IMR-90 (cell line): ENCODE results near the gene HIVEP1. TPM values are rescaled to one million over a fixed set of nuclear protein-coding genes. Genes with fewer than 3 reads are reported as not detected.

Experiments used
- ATAC-seq: fragments of 200-7000 bp; cut with Tn5 transposase; 2 replicates; pipeline ENCODE4 v1.9.1; 2020; ENCODE audit warnings: low read depth, mild to moderate bottlenecking, moderate library complexity
- BruUV-seq: library from RNA; stranded (reverse); fragments of 400-500 nt; replicated peaks from 2 replicates; lab custom pipeline; 2021; lab: Mats Ljungman, UMichigan
- CTCF ChIA-PET: fragments of 300-600 bp; formaldehyde crosslinking; extraction: SDS; loops from one replicate; lab custom pipeline; 2021; ENCODE audit warnings: antibody characterized with exemption; lab: Yijun Ruan, JAX
- POLR2A ChIA-PET: fragments of 300-600 bp; sonication (Branson Sonifier 250); formaldehyde crosslinking; loops from one replicate; lab custom pipeline; 2022; ENCODE audit warnings: antibody characterized with exemption; ENCODE audit not compliant: unreplicated experiment; lab: Charles Lee
- DNase-seq: peaks from one replicate; pipeline ENCODE4 v3.0.0; 2013
- H2AFZ ChIP-seq: replicated peaks from 2 replicates; pipeline ENCODE3; 2013; ENCODE audit warnings: low read length, mild to moderate bottlenecking; ENCODE audit not compliant: poor library complexity
- H2AK5ac ChIP-seq: 2 replicates; pipeline ENCODE4 v1.6.1; 2013; ENCODE audit warnings: low read depth, low read length, inconsistent platforms
- H2AK9ac ChIP-seq: replicated peaks from 2 replicates; pipeline ENCODE3; 2013; ENCODE audit warnings: mild to moderate bottlenecking, low read depth, low read length, moderate library complexity; ENCODE audit not compliant: poor library complexity
- H2BK120ac ChIP-seq: 2 replicates; pipeline ENCODE4 v1.6.1; 2013; ENCODE audit warnings: low read depth, low read length, inconsistent platforms
- H2BK15ac ChIP-seq: 3 replicates; pipeline ENCODE4 v1.6.1; 2013; ENCODE audit warnings: low read depth, low read length, inconsistent platforms
- H2BK20ac ChIP-seq: 2 replicates; pipeline ENCODE4 v1.6.1; 2013; ENCODE audit warnings: low read depth, mild to moderate bottlenecking, inconsistent platforms, low read length, moderate library complexity
- H2BK5ac ChIP-seq: 2 replicates; pipeline ENCODE4 v1.6.1; 2013; ENCODE audit warnings: mild to moderate bottlenecking, low read depth, low read length, inconsistent platforms; ENCODE audit not compliant: poor library complexity, severe bottlenecking
- H3K14ac ChIP-seq: replicated peaks from 2 replicates; pipeline ENCODE4 v1.6.1; 2013; ENCODE audit warnings: low read depth, low read length, inconsistent platforms
- H3K18ac ChIP-seq: 2 replicates; pipeline ENCODE4 v1.6.1; 2013; ENCODE audit warnings: low read depth, low read length, control low read depth
- H3K23ac ChIP-seq: 2 replicates; pipeline ENCODE4 v1.6.1; 2013; ENCODE audit warnings: low read depth, low read length, inconsistent platforms
- H3K27ac ChIP-seq: 2 replicates; pipeline ENCODE4 v1.5.1; 2013; ENCODE audit warnings: mild to moderate bottlenecking, control low read depth, low read length; ENCODE audit not compliant: insufficient read depth
- H3K27me3 ChIP-seq: 2 replicates; pipeline ENCODE4 v1.6.1; 2013; ENCODE audit warnings: low read length; ENCODE audit not compliant: control insufficient read depth, insufficient read depth
- H3K36me3 ChIP-seq: 2 replicates; pipeline ENCODE4 v1.6.1; 2013; ENCODE audit warnings: low read length, mixed read lengths; ENCODE audit not compliant: control insufficient read depth, insufficient read depth
- H3K4ac ChIP-seq: 2 replicates; pipeline ENCODE4 v1.6.1; 2013; ENCODE audit warnings: low read depth, low read length, inconsistent platforms
- H3K4me1 ChIP-seq: 2 replicates; pipeline ENCODE4 v1.6.1; 2013; ENCODE audit warnings: low read length, mixed read lengths; ENCODE audit not compliant: control insufficient read depth, insufficient read depth
- H3K4me2 ChIP-seq: 2 replicates; pipeline ENCODE4 v1.6.1; 2013; ENCODE audit warnings: low read depth, mild to moderate bottlenecking, control low read depth, low read length, moderate library complexity
- H3K4me3 ChIP-seq: 2 replicates; pipeline ENCODE4 v1.5.1; 2013; ENCODE audit warnings: low read depth, mild to moderate bottlenecking, control low read depth, low read length, moderate library complexity; ENCODE audit not compliant: insufficient read depth
- H3K56ac ChIP-seq: 2 replicates; pipeline ENCODE4 v1.6.1; 2013; ENCODE audit warnings: low read length, inconsistent platforms; ENCODE audit not compliant: insufficient read depth; ENCODE audit errors: extremely low read depth
- H3K79me1 ChIP-seq, 2 experiments: 2 replicates each; pipeline ENCODE4 v1.6.1; 2013; ENCODE audit warnings: low read length in 2 of 2, inconsistent platforms in 1 of 2, low read depth in 1 of 2
- H3K9ac ChIP-seq: 2 replicates; pipeline ENCODE4 v1.6.1; 2013; ENCODE audit warnings: low read depth, low read length, control low read depth
- H3K9me1 ChIP-seq: 2 replicates; pipeline ENCODE4 v1.6.1; 2013; ENCODE audit warnings: low read length, inconsistent platforms; ENCODE audit not compliant: insufficient read depth
- H3K9me3 ChIP-seq: 2 replicates; pipeline ENCODE4 v1.6.1; 2013; ENCODE audit warnings: low read length; ENCODE audit not compliant: control insufficient read depth, insufficient read depth
- H4K20me1 ChIP-seq: 2 replicates; pipeline ENCODE4 v1.6.1; 2013; ENCODE audit warnings: low read length, inconsistent platforms; ENCODE audit not compliant: insufficient read depth
- H4K5ac ChIP-seq: 2 replicates; pipeline ENCODE4 v1.6.1; 2013; ENCODE audit warnings: mild to moderate bottlenecking, low read depth, low read length, control low read depth
- H4K8ac ChIP-seq, 2 experiments: 2 replicates each; pipeline ENCODE4 v1.6.1; 2013; ENCODE audit warnings: low read depth in 2 of 2, low read length in 2 of 2, control low read depth in 1 of 2, inconsistent platforms in 1 of 2
- H4K91ac ChIP-seq: 2 replicates; pipeline ENCODE4 v1.6.1; 2013; ENCODE audit warnings: low read depth, low read length, inconsistent platforms; ENCODE audit not compliant: insufficient read depth
- CEBPB ChIP-seq: IDR thresholded peaks from 2 replicates; pipeline ENCODE4 v1.6.1; 2012; ENCODE audit warnings: low read depth, low read length, improper control_type of control experiment
- RFX5 ChIP-seq: IDR thresholded peaks from 2 replicates; pipeline ENCODE4 v1.8.0; 2012; ENCODE audit warnings: low read depth, mild to moderate bottlenecking, low read length, moderate library complexity
- USF2 ChIP-seq: fragments of 150-350 bp; IDR thresholded peaks from 2 replicates; pipeline ENCODE4 v1.6.1; 2017; ENCODE audit warnings: mild to moderate bottlenecking, antibody characterized with exemption, low read length, low read depth
- dilution Hi-C: fragments of 300-500 bp; cut with HindIII; formaldehyde crosslinking; loops from one replicate; pipeline ENCODE4 v1.14.3; 2018; ENCODE audit warnings: low sequenced_read_pairs; ENCODE audit not compliant: unreplicated experiment
- in situ Hi-C: fragments of 300-500 bp; cut with MboI; formaldehyde crosslinking; loops from 3 replicates; pipeline ENCODE4 v1.14.3; 2019; ENCODE audit warnings: low sequenced_read_pairs, inconsistent platforms, mixed read lengths
- intact Hi-C: fragments of 100-400 bp; cut with micrococcal nuclease; formaldehyde crosslinking; loops from 2 replicates; pipeline ENCODE4 v1.10.0; 2022
- polyA plus RNA-seq, 3 experiments: library from polyadenylated mRNA; depleted of rRNA; stranded (reverse); fragments of >200 nt; gene quantifications; 2 replicates each; pipeline ENCODE4 v1.2.3, GENCODE V29; 2012; ENCODE audit warnings: low replicate concordance in 1 of 3
- total RNA-seq: library from RNA; depleted of rRNA; stranded (reverse); fragments of >200 nt; gene quantifications from 2 replicates; pipeline ENCODE4 v1.2.3, GENCODE V29; 2012

Gene HIVEP1
- total and polyA plus RNA-seq, 2 of the 4 experiments (the other 2 are of a cell fraction): 13.0 to 17.2 TPM

DNA sequence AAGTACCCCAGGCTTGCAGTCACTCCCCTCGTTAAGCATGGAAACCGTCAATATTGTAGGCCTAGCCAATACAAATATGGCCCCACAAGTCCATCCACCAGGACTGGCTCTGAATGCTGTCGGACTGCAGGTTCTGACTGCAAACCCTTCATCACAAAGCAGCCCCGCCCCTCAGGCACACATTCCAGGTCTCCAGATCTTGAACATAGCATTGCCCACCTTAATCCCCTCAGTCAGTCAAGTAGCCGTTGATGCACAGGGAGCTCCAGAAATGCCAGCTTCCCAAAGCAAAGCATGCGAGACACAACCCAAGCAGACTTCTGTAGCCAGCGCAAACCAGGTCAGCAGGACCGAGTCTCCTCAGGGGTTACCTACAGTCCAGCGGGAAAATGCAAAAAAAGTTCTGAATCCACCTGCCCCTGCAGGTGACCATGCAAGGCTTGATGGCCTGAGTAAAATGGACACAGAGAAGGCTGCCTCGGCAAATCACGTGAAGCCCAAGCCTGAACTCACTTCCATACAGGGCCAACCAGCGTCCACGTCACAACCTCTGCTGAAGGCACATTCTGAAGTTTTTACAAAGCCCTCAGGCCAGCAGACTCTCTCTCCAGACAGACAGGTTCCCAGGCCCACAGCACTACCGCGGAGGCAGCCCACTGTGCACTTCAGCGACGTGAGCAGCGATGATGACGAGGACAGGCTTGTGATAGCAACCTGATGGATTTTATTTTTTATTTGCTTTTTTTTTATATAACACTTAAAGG is 151.8 kb downstream of the HIVEP1 start (continued):
- TF ChIP-seq USF2: no peak

- TF ChIP-seq RFX5 (no peak), CEBPB (peak; percentile 82)
- in situ Hi-C loops: no loop called here
- H3K4me2 ChIP-seq: no peak overlapping the region
- no peak overlapping the region for H3K18ac ChIP-seq
- no peak overlapping the region for H2BK5ac ChIP-seq
- no TSS peak for BruUV-seq
- H4K8ac ChIP-seq: no peak overlapping the region
- ChIA-PET CTCF (no interaction called here), POLR2A (no interaction called here)
- no peak overlapping the region for H2AK5ac ChIP-seq
- H3K23ac ChIP-seq: no peak overlapping the region
- peak; percentile 48 for DNase-seq
- no peak overlapping the region for H3K4ac ChIP-seq
- H3K4me1 ChIP-seq: peaks cover 7% of the 10 kb centered on the region
- H3K4me3 ChIP-seq: no peak overlapping the region
- H2BK20ac ChIP-seq: no peak overlapping the region
- dilution Hi-C loops: no loop called here
- H3K9me1 ChIP-seq: peaks cover 16% of the 10 kb centered on the region
- ATAC-seq: no peak
- no peaks in the 10 kb centered on the region for H3K27me3 ChIP-seq
- intact Hi-C loops: no loop called here
- no peak overlapping the region for H3K27ac ChIP-seq
- H3K14ac ChIP-seq: no peak overlapping the region
- H3K9ac ChIP-seq: no peak overlapping the region
- peaks cover 4 to 15% of the 10 kb centered on the region in 2 experiments; a peak in 3 of 4 replicates for H3K79me1 ChIP-seq
- H2BK120ac ChIP-seq: no peak overlapping the region
- no peak overlapping the region for H2AK9ac ChIP-seq
- no peak overlapping the region for H4K5ac ChIP-seq
- no peak overlapping the region for H2AFZ ChIP-seq
- H3K56ac ChIP-seq: no peak overlapping the region
- H4K91ac ChIP-seq: no peak overlapping the region
- no peaks in the 10 kb centered on the region for H4K20me1 ChIP-seq
- H2BK15ac ChIP-seq: no peak overlapping the region
- H3K9me3 ChIP-seq: no peaks in the 10 kb centered on the region
- peaks cover 23% of the 10 kb centered on the region for H3K36me3 ChIP-seq
Measured at GRCh38 chr6:12164508-12164770, 152.3 kb downstream of the HIVEP1 start.
